Activated naive CD8-positive, alpha-beta T cell treated with anti-CD3 and anti-CD28 coated beads, Interleukin-2, amount 10 ng/mL, durations not matched to agents 7 days and 5 days (primary cell): Measurements from ENCODE around the gene TMEM37. TPM values are rescaled to one million over a fixed set of nuclear protein-coding genes. Genes with fewer than 3 reads are reported as not detected.

Source experiments
- ATAC-seq: fragments of 150-1000 bp; cut with Tn5 transposase; one replicate; pipeline ENCODE4 v1.10.0; 2021; ENCODE audit warnings: low read depth, moderate library complexity
- POLR2A ChIA-PET: fragments of 350-600 bp; sonication (Branson Sonifier 250); formaldehyde crosslinking; loops from one replicate; lab custom pipeline; 2021; ENCODE audit warnings: antibody characterized with exemption; lab: Charles Lee
- DNase-seq: peaks from one replicate; pipeline ENCODE4 v3.0.0; 2021
- H3K27ac Mint-ChIP-seq: one replicate; pipeline ENCODE4 v1.8.0; 2022; ENCODE audit warnings: mild to moderate bottlenecking, mixed read lengths
- H3K27me3 Mint-ChIP-seq: one replicate; pipeline ENCODE4 v1.8.0; 2022; ENCODE audit warnings: mild to moderate bottlenecking, moderate library complexity, mixed read lengths
- H3K36me3 Mint-ChIP-seq: one replicate; pipeline ENCODE4 v1.8.0; 2021; ENCODE audit warnings: mild to moderate bottlenecking, mixed read lengths
- H3K4me1 Mint-ChIP-seq: one replicate; pipeline ENCODE4 v1.8.0; 2021; ENCODE audit warnings: mixed read lengths
- H3K4me3 Mint-ChIP-seq: one replicate; pipeline ENCODE4 v1.8.0; 2022; ENCODE audit warnings: mild to moderate bottlenecking, moderate library complexity, mixed read lengths
- H3K9me3 Mint-ChIP-seq: one replicate; pipeline ENCODE4 v1.8.0; 2021; ENCODE audit warnings: mixed read lengths
- total RNA-seq, 2 experiments: library from RNA; stranded (reverse); gene quantifications; one replicate each; pipeline ENCODE4 v1.2.3, GENCODE V29; 2021

TMEM37 gene
- total RNA-seq, 2 experiments from 2014 or later, result not detected

- POLR2A ChIA-PET, result no interaction called here
- Mint-ChIP-seq H3K4me3 (no peak overlapping the region), H3K4me1 (no peaks in the 10 kb centered on the region), H3K27ac (no peak overlapping the region), H3K36me3 (no peaks in the 10 kb centered on the region), H3K9me3 (no peaks in the 10 kb centered on the region), H3K27me3 (peaks cover 8% of the 10 kb centered on the region)
- DNase-seq (no peak), ATAC-seq (no peak)
Observed at GRCh38 chr2:119405151-119405550, 26.5 kb upstream of the TMEM37 start.

- Mint-ChIP-seq H3K36me3 (no peaks in the 10 kb centered on the region), H3K4me1 (no peaks in the 10 kb centered on the region), H3K27ac (no peak overlapping the region), H3K9me3 (no peaks in the 10 kb centered on the region), H3K27me3 (peaks cover 15% of the 10 kb centered on the region), H3K4me3 (no peak overlapping the region)
- no peak for DNase-seq
- POLR2A ChIA-PET, result no interaction called here
- no peak for ATAC-seq
Observed at GRCh38 chr2:119407430-119408220, 24.0 kb upstream of the TMEM37 start.

GRCh38 chr2:119408221-119408619 lies 23.4 kb upstream of the TMEM37 start:
- Mint-ChIP-seq H3K4me3 (no peak overlapping the region), H3K36me3 (no peaks in the 10 kb centered on the region), H3K27me3 (peaks cover 13% of the 10 kb centered on the region), H3K4me1 (no peaks in the 10 kb centered on the region), H3K27ac (no peak overlapping the region), H3K9me3 (no peaks in the 10 kb centered on the region)
- POLR2A ChIA-PET, result no interaction called here
- no peak for ATAC-seq
- no peak for DNase-seq

- ATAC-seq, result no peak
Observed at GRCh38 chr2:119409506-119409905, 22.1 kb upstream of the TMEM37 start.

GRCh38 chr2:119414894-119415293 lies 16.8 kb upstream of the TMEM37 start:
- Mint-ChIP-seq H3K27me3 (peaks cover 24% of the 10 kb centered on the region), H3K4me1 (peaks cover 1% of the 10 kb centered on the region), H3K9me3 (no peaks in the 10 kb centered on the region), H3K4me3 (no peak overlapping the region), H3K36me3 (no peaks in the 10 kb centered on the region), H3K27ac (no peak overlapping the region)
- ATAC-seq (no peak), DNase-seq (no peak)
- POLR2A ChIA-PET, result no interaction called here

More at GRCh38 chr2:119409506-119409905, 22.1 kb upstream of the TMEM37 start:
- Mint-ChIP-seq H3K27ac (no peak overlapping the region), H3K4me1 (no peaks in the 10 kb centered on the region), H3K4me3 (no peak overlapping the region), H3K36me3 (no peaks in the 10 kb centered on the region), H3K9me3 (no peaks in the 10 kb centered on the region), H3K27me3 (peaks cover 14% of the 10 kb centered on the region)
- POLR2A ChIA-PET, result no interaction called here
- DNase-seq, result no peak

GRCh38 chr2:119415630-119416029 lies 16.0 kb upstream of the TMEM37 start:
- Mint-ChIP-seq H3K4me3 (no peak overlapping the region), H3K4me1 (peaks cover 1% of the 10 kb centered on the region), H3K27me3 (peaks cover 20% of the 10 kb centered on the region), H3K9me3 (no peaks in the 10 kb centered on the region), H3K36me3 (no peaks in the 10 kb centered on the region), H3K27ac (no peak overlapping the region)
- POLR2A ChIA-PET, result no interaction called here
- no peak for ATAC-seq
- DNase-seq, result no peak

GRCh38 chr2:119416299-119416923 lies 15.2 kb upstream of the TMEM37 start:
- Mint-ChIP-seq H3K4me1 (peaks cover 1% of the 10 kb centered on the region), H3K36me3 (no peaks in the 10 kb centered on the region), H3K27me3 (peaks cover 18% of the 10 kb centered on the region), H3K27ac (no peak overlapping the region), H3K4me3 (no peak overlapping the region), H3K9me3 (no peaks in the 10 kb centered on the region)
- POLR2A ChIA-PET, result no interaction called here
- ATAC-seq (no peak), DNase-seq (no peak)

GRCh38 chr2:119417908-119418307 lies 13.7 kb upstream of the TMEM37 start:
- ATAC-seq (no peak), DNase-seq (no peak)
- POLR2A ChIA-PET, result no interaction called here
- H3K27ac Mint-ChIP-seq, result no peak overlapping the region
- peaks cover 4% of the 10 kb centered on the region for H3K9me3 Mint-ChIP-seq
- no peak overlapping the region for H3K4me3 Mint-ChIP-seq
- no peaks in the 10 kb centered on the region for H3K36me3 Mint-ChIP-seq
- peaks cover 1% of the 10 kb centered on the region for H3K4me1 Mint-ChIP-seq
- H3K27me3 Mint-ChIP-seq, result peaks cover 28% of the 10 kb centered on the region

GRCh38 chr2:119419065-119419464 lies 12.6 kb upstream of the TMEM37 start:
- H3K27me3 Mint-ChIP-seq, result peaks cover 28% of the 10 kb centered on the region
- DNase-seq (no peak), ATAC-seq (no peak)
- peaks cover 4% of the 10 kb centered on the region for H3K9me3 Mint-ChIP-seq
- no peaks in the 10 kb centered on the region for H3K36me3 Mint-ChIP-seq
- H3K4me1 Mint-ChIP-seq, result peaks cover 1% of the 10 kb centered on the region
- H3K4me3 Mint-ChIP-seq, result no peak overlapping the region
- POLR2A ChIA-PET, result no interaction called here
- no peak overlapping the region for H3K27ac Mint-ChIP-seq

- Mint-ChIP-seq H3K36me3 (no peaks in the 10 kb centered on the region), H3K4me1 (peaks cover 1% of the 10 kb centered on the region), H3K9me3 (peaks cover 4% of the 10 kb centered on the region), H3K4me3 (no peak overlapping the region), H3K27ac (no peak overlapping the region), H3K27me3 (peaks cover 23% of the 10 kb centered on the region)
- ATAC-seq (no peak), DNase-seq (no peak)
- POLR2A ChIA-PET, result no interaction called here
Observed at GRCh38 chr2:119419803-119420508, 11.7 kb upstream of the TMEM37 start.

GRCh38 chr2:119421304-119421703 lies 10.3 kb upstream of the TMEM37 start:
- Mint-ChIP-seq H3K4me1 (no peaks in the 10 kb centered on the region), H3K4me3 (no peak overlapping the region)

GRCh38 chr2:119421741-119422140 lies 9.9 kb upstream of the TMEM37 start:
- no peak for DNase-seq
- Mint-ChIP-seq H3K4me1 (no peaks in the 10 kb centered on the region), H3K4me3 (no peak overlapping the region), H3K27me3 (peaks cover 25% of the 10 kb centered on the region), H3K9me3 (peaks cover 4% of the 10 kb centered on the region), H3K27ac (no peak overlapping the region), H3K36me3 (no peaks in the 10 kb centered on the region)
- POLR2A ChIA-PET, result no interaction called here
- no peak for ATAC-seq

More at GRCh38 chr2:119421304-119421703, 10.3 kb upstream of the TMEM37 start:
- H3K27ac Mint-ChIP-seq, result no peak overlapping the region
- H3K27me3 Mint-ChIP-seq, result peaks cover 23% of the 10 kb centered on the region
- H3K36me3 Mint-ChIP-seq, result no peaks in the 10 kb centered on the region
- DNase-seq, result no peak
- ATAC-seq, result no peak
- H3K9me3 Mint-ChIP-seq, result peaks cover 4% of the 10 kb centered on the region
- POLR2A ChIA-PET, result no interaction called here

- H3K27ac Mint-ChIP-seq, result no peak overlapping the region
- peaks cover 27% of the 10 kb centered on the region for H3K27me3 Mint-ChIP-seq
- POLR2A ChIA-PET, result no interaction called here
- H3K36me3 Mint-ChIP-seq, result no peaks in the 10 kb centered on the region
- H3K4me1 Mint-ChIP-seq, result no peaks in the 10 kb centered on the region
- peaks cover 4% of the 10 kb centered on the region for H3K9me3 Mint-ChIP-seq
- ATAC-seq (no peak), DNase-seq (no peak)
- no peak overlapping the region for H3K4me3 Mint-ChIP-seq
Observed at GRCh38 chr2:119422360-119423107, 9.1 kb upstream of the TMEM37 start.
